Mucosa of descending colon (tissue), 3 donors: Measurements from ENCODE around the gene LYSMD3. TPM values are rescaled to one million over a fixed set of nuclear protein-coding genes. Genes with fewer than 3 reads are reported as not detected.

Experiments used
- ATAC-seq: fragments of 200-7000 bp; cut with Tn5 transposase; one replicate; pipeline ENCODE4 v1.9.1; 2020; ENCODE audit warnings: mild to moderate bottlenecking, moderate library complexity
- DNase-seq, 3 donors: peaks; one replicate each; pipeline ENCODE4 v3.0.0-alpha.2; 2020
- H3K36me3 ChIP-seq: fragments of 200-600 bp; one replicate; pipeline ENCODE4 v1.8.0; 2021; ENCODE audit warnings: low read depth, mild to moderate bottlenecking
- H3K4me1 ChIP-seq: fragments of 200-600 bp; one replicate; pipeline ENCODE4 v1.8.0; 2021; ENCODE audit warnings: low read depth, mild to moderate bottlenecking
- H3K4me3 ChIP-seq: fragments of 200-600 bp; one replicate; pipeline ENCODE4 v1.8.0; 2021; ENCODE audit warnings: mild to moderate bottlenecking
- H3K9me3 ChIP-seq: fragments of 200-600 bp; one replicate; pipeline ENCODE4 v1.8.0; 2021; ENCODE audit warnings: mild to moderate bottlenecking
- intact Hi-C, 2 donors: fragments of 100-400 bp; cut with DNase I in 1 of 2; cut with micrococcal nuclease in 1 of 2; formaldehyde crosslinking; loops; one replicate each; pipeline versions ENCODE4 v1.11.0 to v1.11.1; 2022; cut with DNase I, micrococcal nuclease
- total RNA-seq, 3 donors: library from RNA; stranded (reverse); fragmentation: NEBNext Ultra II Directional in 2 of 3; extraction: Animal tissue kit (Norgen Biotek cat#: 25700) in 2 of 3; gene quantifications; one replicate each; pipeline versions ENCODE4 v1.2.1 to v1.2.4, GENCODE V29; 2021 to 2023
- TF ChIP-seq, protein P1 (sequence below): fragments of 200-600 bp; IDR thresholded peaks from one replicate; pipeline ENCODE4 v1.8.0; 2022; ENCODE audit warnings: antibody characterized with exemption, mild to moderate bottlenecking
- donor health status: DM: no; HTN: no; CAD: no; lungs with moderate emphysema.
- donor health status: DM: no; HTN: no; CAD: no.
- donor health status: DM: no; HTN: yes; CAD: no.

LYSMD3 gene
- total RNA-seq, 3 donors from 2014 or later: 20.1 to 25.1 (median 23.1) TPM

DNA sequence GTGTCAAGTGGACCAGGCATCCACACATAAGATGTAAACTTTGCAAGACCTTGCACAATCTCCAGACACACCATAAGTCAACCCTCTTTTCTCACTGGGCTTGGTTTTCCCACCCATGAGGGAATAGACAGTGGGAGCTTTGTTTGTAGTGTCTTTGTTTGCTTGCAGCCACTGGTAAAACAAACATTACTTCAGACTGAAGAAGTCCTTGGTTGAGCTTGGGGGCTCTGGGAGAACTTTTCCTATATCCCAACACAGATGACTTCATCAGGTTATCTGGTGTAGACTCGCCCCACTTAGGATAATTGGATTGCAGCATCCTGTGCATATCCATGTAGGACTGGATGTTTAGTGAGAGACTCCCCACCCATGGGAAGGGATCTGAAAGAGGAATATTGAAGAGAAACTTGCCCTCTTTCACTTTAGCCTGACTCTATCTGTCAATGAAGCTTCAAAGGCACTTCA is 17.7 kb upstream of the LYSMD3 start:
- no peaks in the 10 kb centered on the region for H3K36me3 ChIP-seq
- peak; percentile 25 for ATAC-seq
- no peak overlapping the region for H3K4me3 ChIP-seq
- no peaks in the 10 kb centered on the region for H3K9me3 ChIP-seq
- DNase-seq: no peak
- TF ChIP-seq, protein P1, sequence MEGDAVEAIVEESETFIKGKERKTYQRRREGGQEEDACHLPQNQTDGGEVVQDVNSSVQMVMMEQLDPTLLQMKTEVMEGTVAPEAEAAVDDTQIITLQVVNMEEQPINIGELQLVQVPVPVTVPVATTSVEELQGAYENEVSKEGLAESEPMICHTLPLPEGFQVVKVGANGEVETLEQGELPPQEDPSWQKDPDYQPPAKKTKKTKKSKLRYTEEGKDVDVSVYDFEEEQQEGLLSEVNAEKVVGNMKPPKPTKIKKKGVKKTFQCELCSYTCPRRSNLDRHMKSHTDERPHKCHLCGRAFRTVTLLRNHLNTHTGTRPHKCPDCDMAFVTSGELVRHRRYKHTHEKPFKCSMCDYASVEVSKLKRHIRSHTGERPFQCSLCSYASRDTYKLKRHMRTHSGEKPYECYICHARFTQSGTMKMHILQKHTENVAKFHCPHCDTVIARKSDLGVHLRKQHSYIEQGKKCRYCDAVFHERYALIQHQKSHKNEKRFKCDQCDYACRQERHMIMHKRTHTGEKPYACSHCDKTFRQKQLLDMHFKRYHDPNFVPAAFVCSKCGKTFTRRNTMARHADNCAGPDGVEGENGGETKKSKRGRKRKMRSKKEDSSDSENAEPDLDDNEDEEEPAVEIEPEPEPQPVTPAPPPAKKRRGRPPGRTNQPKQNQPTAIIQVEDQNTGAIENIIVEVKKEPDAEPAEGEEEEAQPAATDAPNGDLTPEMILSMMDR: no peak
- H3K4me1 ChIP-seq: no peaks in the 10 kb centered on the region
- intact Hi-C loops: no loop called here

DNA sequence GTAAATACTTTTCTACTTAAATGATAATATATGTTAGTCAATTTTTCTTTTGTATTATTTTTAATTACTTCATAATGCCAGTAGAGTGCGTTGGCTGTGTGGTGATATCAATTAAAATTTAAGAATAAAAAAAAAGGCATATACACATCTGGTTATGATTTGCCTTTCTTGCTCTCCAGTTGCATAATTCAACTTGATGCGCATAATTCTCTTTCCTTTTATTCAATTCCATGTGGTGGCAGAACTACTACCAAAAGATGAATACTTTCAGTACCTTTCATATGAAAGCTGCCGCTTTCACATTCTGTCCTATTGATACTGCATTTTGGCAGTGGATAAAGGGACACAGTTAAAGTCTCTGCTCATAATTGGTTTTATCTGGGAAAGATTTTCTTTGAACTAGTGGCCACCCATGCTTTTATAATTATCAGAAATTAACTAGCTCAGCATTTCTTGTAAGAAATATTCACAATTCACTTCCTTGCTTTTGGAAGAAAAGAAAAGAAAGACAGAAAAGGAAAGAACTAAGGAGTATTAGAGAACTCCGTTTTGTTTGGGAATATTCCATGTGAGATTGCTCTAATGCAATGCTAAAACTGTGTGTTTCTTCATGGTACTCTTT is 16.9 kb upstream of the LYSMD3 start:
- TF ChIP-seq, protein P1: no peak

DNA sequence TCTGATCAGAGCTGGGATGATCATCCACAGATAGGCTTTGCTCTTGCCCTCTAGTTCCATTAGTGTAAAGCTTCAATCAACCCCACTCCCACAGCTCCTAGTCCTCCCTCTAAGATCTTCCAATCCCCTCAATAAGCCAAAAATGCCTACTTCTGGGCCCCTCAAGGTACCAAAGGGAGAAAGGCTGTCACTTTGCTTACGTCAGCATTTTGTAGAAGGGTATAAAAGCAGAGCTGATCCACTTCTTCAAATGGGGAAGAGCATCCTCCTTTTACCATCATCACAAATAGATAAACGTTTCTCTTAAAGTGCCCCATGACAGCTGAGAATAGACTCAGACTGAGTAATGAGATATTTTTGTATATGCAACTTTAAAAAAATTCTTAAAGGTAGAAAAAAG is 16.1 kb upstream of the LYSMD3 start:
- DNase-seq (no peak), ATAC-seq (no peak)
- H3K4me3 ChIP-seq: no peak overlapping the region
- TF ChIP-seq, protein P1: no peak
- intact Hi-C loops: no loop called here
- no peaks in the 10 kb centered on the region for H3K9me3 ChIP-seq
- H3K36me3 ChIP-seq: no peaks in the 10 kb centered on the region
- H3K4me1 ChIP-seq: no peaks in the 10 kb centered on the region

More for the DNA sequence above, 16.9 kb upstream of the LYSMD3 start:
- intact Hi-C loops: no loop called here
- Histone ChIP-seq H3K4me1 (no peaks in the 10 kb centered on the region), H3K9me3 (no peaks in the 10 kb centered on the region), H3K4me3 (no peak overlapping the region), H3K36me3 (no peaks in the 10 kb centered on the region)
- DNase-seq: no peak
- no peak for ATAC-seq

DNA sequence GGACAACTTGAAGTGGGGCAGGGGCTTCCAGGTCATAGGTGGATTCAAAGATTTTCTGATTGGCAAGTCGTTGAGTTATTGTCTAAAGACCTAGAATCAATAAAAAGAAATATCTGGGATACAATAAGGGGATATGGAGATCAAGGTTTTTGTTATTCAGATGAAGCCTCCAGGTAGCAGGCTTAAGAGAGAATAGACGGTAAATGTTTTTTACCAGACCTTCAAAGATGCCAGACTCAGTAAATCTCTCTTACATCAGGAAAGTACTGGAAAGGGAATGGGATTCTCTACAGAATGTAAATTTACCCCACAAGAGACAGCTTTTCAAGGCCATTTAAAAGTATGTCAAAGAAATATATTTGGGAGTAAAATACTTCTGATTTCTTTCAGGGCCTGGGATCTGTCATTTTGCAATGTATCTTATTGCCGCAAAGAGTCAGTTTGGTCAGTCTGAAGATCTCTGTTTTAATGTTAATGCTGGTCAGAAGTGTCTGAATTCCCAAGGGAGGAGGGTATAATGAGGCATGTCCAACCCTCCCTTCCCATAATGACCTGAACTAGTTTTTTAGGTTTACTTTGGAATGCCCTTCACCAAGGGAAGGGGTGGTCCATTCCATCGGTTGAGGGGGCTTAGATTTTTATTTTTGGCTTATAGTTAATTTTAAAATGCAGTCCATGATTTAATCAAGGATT is 13.6 kb upstream of the LYSMD3 start:
- TF ChIP-seq, protein P1: no peak
- ATAC-seq: no peak
- Histone ChIP-seq H3K4me1 (no peaks in the 10 kb centered on the region), H3K36me3 (no peaks in the 10 kb centered on the region), H3K4me3 (no peak overlapping the region), H3K9me3 (no peaks in the 10 kb centered on the region)
- intact Hi-C loops: no loop called here
- no peak for DNase-seq

DNA sequence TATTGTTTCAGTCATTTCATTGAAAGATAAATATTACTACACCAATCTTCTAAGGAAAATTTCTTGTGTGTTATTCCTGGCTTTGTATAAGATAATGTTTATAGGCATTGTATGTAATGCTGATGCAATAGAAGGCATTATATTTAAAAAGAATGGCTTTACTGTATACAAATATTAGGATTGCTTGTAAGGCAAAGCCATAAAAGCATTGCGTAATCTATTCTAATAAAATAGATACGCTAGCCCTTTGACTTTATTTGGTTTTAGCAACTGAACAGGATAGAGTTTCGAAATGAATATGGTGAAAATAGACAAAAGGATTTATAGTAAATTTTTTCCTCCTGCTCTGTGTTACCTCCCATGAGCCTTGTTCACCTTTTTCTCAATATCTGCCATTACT is 5.5 kb upstream of the LYSMD3 start:
- Histone ChIP-seq H3K9me3 (no peaks in the 10 kb centered on the region), H3K4me1 (no peaks in the 10 kb centered on the region), H3K4me3 (no peak overlapping the region), H3K36me3 (no peaks in the 10 kb centered on the region)
- ATAC-seq (peak; percentile 31), DNase-seq (no peak)
- intact Hi-C loops: loop anchor here (5.0 to 10.0 kb wide), 2 partner anchors 98 to 100 kb away; no protein-coding TSS in a partner anchor
- TF ChIP-seq, protein P1: no peak
